Subcutaneous adipose tissue (tissue), 4 donors: Measurements from ENCODE around the gene SMARCA2. TPM values are rescaled to one million over a fixed set of nuclear protein-coding genes. Genes with fewer than 3 reads are reported as not detected.

ENCODE experiments used
- CTCF ChIP-seq: fragments of 450-650 bp; IDR thresholded peaks from one replicate; pipeline ENCODE4 v1.5.1; 2016; ENCODE audit warnings: low read depth, mild to moderate bottlenecking, control low read depth, antibody characterized with exemption, moderate library complexity
- total RNA-seq, 4 donors: library from RNA; depleted of rRNA; stranded (reverse); fragments of >200 nt; gene quantifications; one replicate each; pipeline ENCODE4 v1.1.0, GENCODE V29; 2016

Gene SMARCA2
- total RNA-seq, 4 donors from 2014 or later = 116 to 186 (median 152) TPM

- TF ChIP-seq CTCF = no peak
These were observed 153.9 kb downstream of the SMARCA2 start for GRCh38 chr9:2169035-2169434.

DNA sequence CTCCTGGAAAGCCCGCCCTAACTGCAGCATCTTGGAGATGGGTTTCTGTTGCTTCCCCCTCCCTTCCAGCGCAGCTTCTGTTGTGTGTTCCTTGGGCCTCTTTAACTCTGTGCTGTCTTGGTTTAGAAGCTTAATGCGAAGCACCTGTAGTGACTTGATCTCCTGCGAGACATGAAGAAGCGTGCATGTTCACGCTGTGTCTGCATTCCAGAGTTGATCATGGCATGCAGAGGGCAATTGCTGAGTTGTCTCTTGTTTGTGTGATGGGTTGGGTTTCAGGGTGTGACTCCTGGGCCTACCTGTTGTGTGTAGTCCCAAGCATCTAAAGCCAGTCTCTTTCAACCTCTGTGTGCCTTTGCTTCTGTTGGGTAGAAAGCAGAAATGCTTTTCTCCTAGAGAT is 155.6 kb downstream of the SMARCA2 start:
- TF ChIP-seq CTCF = no peak

DNA sequence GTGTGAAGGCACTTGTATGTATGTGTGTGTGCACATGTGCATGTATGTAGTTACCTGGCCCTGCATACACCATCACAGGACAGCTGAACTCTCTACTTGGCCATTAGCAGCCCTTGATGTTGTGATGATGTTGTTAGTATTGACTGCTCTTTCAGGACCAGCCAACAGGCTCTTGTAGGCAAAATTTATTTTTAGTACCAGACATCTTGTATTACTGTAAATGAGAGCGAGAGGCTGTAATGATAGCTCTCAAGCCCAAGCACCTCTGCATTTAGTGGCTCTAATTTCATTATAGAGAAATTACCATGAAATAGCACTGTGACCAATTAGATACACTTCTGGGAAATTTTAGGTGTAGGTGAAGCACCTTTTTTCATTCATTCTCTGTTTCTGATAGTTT is 158.0 kb downstream of the SMARCA2 start:
- no peak for TF ChIP-seq CTCF

DNA sequence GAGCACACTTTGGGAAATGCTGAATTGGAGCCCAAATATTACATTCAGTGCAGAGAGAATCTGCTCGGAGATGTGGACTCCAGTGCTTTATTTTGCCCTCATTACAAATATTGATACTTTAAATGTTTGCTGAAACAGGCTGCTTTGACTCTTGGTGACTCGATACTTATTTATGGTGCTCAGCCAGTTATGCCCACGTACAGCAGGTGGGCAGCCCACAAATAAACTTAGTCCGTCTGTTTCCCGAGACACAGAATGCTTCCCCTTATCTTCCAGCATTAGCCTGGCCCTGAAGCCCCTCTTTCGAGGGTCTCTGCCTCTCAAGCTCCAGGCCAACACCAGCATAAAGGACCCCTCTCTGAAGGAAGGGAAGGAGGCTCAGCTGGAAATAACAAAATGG is 158.7 kb downstream of the SMARCA2 start:
- TF ChIP-seq CTCF = no peak

GRCh38 chr9:2174306-2174705 is 159.2 kb downstream of the SMARCA2 start:
- TF ChIP-seq CTCF = no peak

GRCh38 chr9:2174911-2175310 is 159.8 kb downstream of the SMARCA2 start:
- TF ChIP-seq CTCF = no peak

GRCh38 chr9:2177121-2177520 is 162.0 kb downstream of the SMARCA2 start:
- no peak for TF ChIP-seq CTCF
